H9 (cell line): Measurements from ENCODE around the gene ITSN1. TPM values are rescaled to one million over a fixed set of nuclear protein-coding genes. Genes with fewer than 3 reads are reported as not detected.

Experiments
- DNase-seq: peaks from one replicate; pipeline ENCODE4 v3.0.0-alpha.2; 2017
- H2AFZ ChIP-seq: one replicate; pipeline ENCODE4 v1.6.1; 2013; ENCODE audit warnings: mild to moderate bottlenecking, low read length, control low read depth, moderate library complexity
- H2AK5ac ChIP-seq: 2 replicates; pipeline ENCODE4 v1.6.1; 2013; ENCODE audit warnings: low read length, control low read depth, mixed read lengths; ENCODE audit not compliant: insufficient read length
- H2BK120ac ChIP-seq: one replicate; pipeline ENCODE4 v1.6.1; 2013; ENCODE audit warnings: low read depth, mild to moderate bottlenecking, low read length, control low read depth, inconsistent platforms; ENCODE audit not compliant: poor library complexity, severe bottlenecking
- H2BK12ac ChIP-seq: 2 replicates; pipeline ENCODE4 v1.6.1; 2013; ENCODE audit warnings: low read length, control low read depth, mixed read lengths, low read depth; ENCODE audit not compliant: insufficient read length
- H2BK15ac ChIP-seq: 2 replicates; pipeline ENCODE4 v1.6.1; 2013; ENCODE audit warnings: low read depth, low read length, control low read depth
- H2BK20ac ChIP-seq: one replicate; pipeline ENCODE4 v1.6.1; 2013; ENCODE audit warnings: low read depth, mild to moderate bottlenecking, low read length, control low read depth, inconsistent platforms; ENCODE audit not compliant: poor library complexity, severe bottlenecking
- H2BK5ac ChIP-seq: 2 replicates; pipeline ENCODE4 v1.6.1; 2013; ENCODE audit warnings: low read length, control low read depth, mixed read lengths; ENCODE audit not compliant: insufficient read length
- H3K14ac ChIP-seq: 2 replicates; pipeline ENCODE4 v1.6.1; 2013; ENCODE audit warnings: low read length, control low read depth; ENCODE audit not compliant: insufficient read depth
- H3K18ac ChIP-seq: 2 replicates; pipeline ENCODE4 v1.6.1; 2013; ENCODE audit warnings: low read depth, mild to moderate bottlenecking, mixed read lengths, low read length, control low read depth; ENCODE audit not compliant: insufficient read length
- H3K23ac ChIP-seq: 2 replicates; pipeline ENCODE4 v1.6.1; 2013; ENCODE audit warnings: low read length, control low read depth, mixed read lengths, low read depth; ENCODE audit not compliant: insufficient read length
- H3K23me2 ChIP-seq: 2 replicates; pipeline ENCODE4 v1.6.1; 2013; ENCODE audit warnings: low read depth, mild to moderate bottlenecking, mixed read lengths, low read length, control low read depth; ENCODE audit not compliant: insufficient read length, poor library complexity, severe bottlenecking
- H3K27ac ChIP-seq: 2 replicates; pipeline ENCODE4 v1.5.1; 2013; ENCODE audit warnings: low read length, control low read depth, mixed read lengths, low read depth; ENCODE audit not compliant: insufficient read length
- H3K27me3 ChIP-seq: 2 replicates; pipeline ENCODE4 v1.6.1; 2013; ENCODE audit warnings: low read length, control low read depth, inconsistent platforms; ENCODE audit not compliant: insufficient read depth
- H3K4ac ChIP-seq: 2 replicates; pipeline ENCODE4 v1.6.1; 2013; ENCODE audit warnings: low read depth, mild to moderate bottlenecking, control low read depth, inconsistent platforms, low read length, moderate library complexity
- H3K4me1 ChIP-seq: 2 replicates; pipeline ENCODE4 v1.6.1; 2013; ENCODE audit warnings: low read length, control low read depth, inconsistent platforms; ENCODE audit not compliant: insufficient read depth
- H3K4me2 ChIP-seq: 2 replicates; pipeline ENCODE4 v1.6.1; 2013; ENCODE audit warnings: low read length, control low read depth, mixed read lengths; ENCODE audit not compliant: insufficient read length, insufficient read depth
- H3K56ac ChIP-seq: 2 replicates; pipeline ENCODE4 v1.6.1; 2013; ENCODE audit warnings: low read depth, mild to moderate bottlenecking, mixed read lengths, low read length, control low read depth; ENCODE audit not compliant: insufficient read length
- H3K79me1 ChIP-seq: 2 replicates; pipeline ENCODE4 v1.6.1; 2013; ENCODE audit warnings: low read depth, mild to moderate bottlenecking, moderate library complexity, low read length, control low read depth, inconsistent platforms; ENCODE audit not compliant: insufficient read depth, poor library complexity, severe bottlenecking
- H3K79me2 ChIP-seq: 2 replicates; pipeline ENCODE4 v1.6.1; 2013; ENCODE audit warnings: low read length, control low read depth, inconsistent platforms; ENCODE audit not compliant: insufficient read depth
- H3K9ac ChIP-seq: 2 replicates; pipeline ENCODE4 v1.6.1; 2013; ENCODE audit warnings: low read length, control low read depth, mixed read lengths; ENCODE audit not compliant: insufficient read length; ENCODE audit errors: extremely low read depth
- H3K9me3 ChIP-seq: one replicate; pipeline ENCODE4 v1.6.1; 2013; ENCODE audit warnings: low read depth, low read length, inconsistent platforms; ENCODE audit not compliant: control insufficient read depth
- H3T11ph ChIP-seq: one replicate; pipeline ENCODE4 v1.6.1; 2013; ENCODE audit warnings: mild to moderate bottlenecking, low read length, control low read depth, inconsistent platforms
- H4K20me1 ChIP-seq: one replicate; pipeline ENCODE4 v1.6.1; 2013; ENCODE audit not compliant: control insufficient read depth, insufficient read length, insufficient read depth
- H4K5ac ChIP-seq: 2 replicates; pipeline ENCODE4 v1.6.1; 2013; ENCODE audit warnings: low read depth, mild to moderate bottlenecking, mixed read lengths, low read length, control low read depth; ENCODE audit not compliant: insufficient read length
- H4K8ac ChIP-seq: replicated peaks from 2 replicates; pipeline ENCODE4 v1.6.1; 2013; ENCODE audit warnings: low read length, control low read depth, mixed read lengths, low read depth; ENCODE audit not compliant: insufficient read length
- H4K91ac ChIP-seq: 2 replicates; pipeline ENCODE4 v1.6.1; 2013; ENCODE audit warnings: low read depth, mild to moderate bottlenecking, moderate library complexity, mixed read lengths, low read length, control low read depth; ENCODE audit not compliant: insufficient read length
- H3K27ac Mint-ChIP-seq, 3 experiments: 2 replicates in 2 of 3; 3 replicates in 1 of 3; pipeline ENCODE4 v1.8.0; 2020 to 2021; ENCODE audit warnings: mixed read lengths in 3 of 3, mild to moderate bottlenecking in 1 of 3, moderate library complexity in 1 of 3
- H3K27me3 Mint-ChIP-seq: 2 replicates; pipeline ENCODE4 v1.8.0; 2021; ENCODE audit warnings: low read depth, mild to moderate bottlenecking, moderate library complexity, mixed read lengths
- H3K36me3 Mint-ChIP-seq, 3 experiments: 2 replicates in 2 of 3; 3 replicates in 1 of 3; pipeline ENCODE4 v1.8.0; 2020 to 2021; ENCODE audit warnings: low read depth in 3 of 3, mixed read lengths in 3 of 3; ENCODE audit not compliant: insufficient read depth in 1 of 3
- H3K4me1 Mint-ChIP-seq, 2 experiments: 2 replicates each; pipeline ENCODE4 v1.8.0; 2020; ENCODE audit warnings: mixed read lengths in 2 of 2
- H3K4me3 Mint-ChIP-seq, 2 experiments: 2 replicates in 1 of 2; 3 replicates in 1 of 2; pipeline ENCODE4 v1.8.0; 2020 to 2021; ENCODE audit warnings: mild to moderate bottlenecking in 2 of 2, mixed read lengths in 2 of 2, moderate library complexity in 1 of 2
- H3K9me3 Mint-ChIP-seq, 2 experiments: 2 replicates in 1 of 2; 3 replicates in 1 of 2; pipeline ENCODE4 v1.8.0; 2020; ENCODE audit warnings: mild to moderate bottlenecking in 2 of 2, mixed read lengths in 2 of 2, moderate library complexity in 1 of 2
- WGBS: extraction: QIAGEN DNeasy Blood & Tissue Kit; methylation state at CpG from one replicate; pipeline ENCODE4 v1.1.7; 2013; ENCODE audit warnings: missing lambda C conversion rate, low lambda C conversion rate, mixed read lengths; ENCODE audit not compliant: insufficient read length; ENCODE audit errors: extremely low coverage; 5-methylcytosine and 5-hydroxymethylcytosine counted together
- total RNA-seq: library from RNA; stranded (reverse); gene quantifications from 2 replicates; pipeline ENCODE4 v1.2.1, GENCODE V29; 2021
- TF ChIP-seq, protein P1 (sequence below): fragments of 200-600 bp; sonication (generic); conservative IDR thresholded peaks from 3 replicates; pipeline ENCODE4 v1.8.0; 2021; ENCODE audit warnings: antibody characterized with exemption, mild to moderate bottlenecking

ITSN1 gene
- total RNA-seq, 1 experiment from 2014 or later = 94.2 TPM

GRCh38 chr21:33664135-33664534, 21.8 kb downstream of the ITSN1 start:
- Histone ChIP-seq H3K4me1 (no peaks in the 10 kb centered on the region), H3K23me2 (no peaks in the 10 kb centered on the region), H2BK12ac (no peak overlapping the region), H3K27ac (no peak overlapping the region), H3K4ac (no peak overlapping the region), H4K5ac (no peak overlapping the region), H3K18ac (no peak overlapping the region), H4K20me1 (peaks cover 3% of the 10 kb centered on the region), H3T11ph (no peak overlapping the region), H3K14ac (no peak overlapping the region), H4K8ac (no peak overlapping the region), H3K27me3 (no peaks in the 10 kb centered on the region), H2BK15ac (no peak overlapping the region), H3K9me3 (no peaks in the 10 kb centered on the region), H2AFZ (no peak overlapping the region), H3K23ac (no peak overlapping the region), H4K91ac (no peak overlapping the region), H2BK5ac (no peak overlapping the region), H3K4me2 (no peak overlapping the region), H3K56ac (no peak overlapping the region), H3K79me2 (peaks cover 40% of the 10 kb centered on the region; the same call in 1 of the 2 replicates), H2BK120ac (no peak overlapping the region), H3K9ac (no peak overlapping the region), H2BK20ac (no peak overlapping the region), H3K79me1 (peaks cover 13% of the 10 kb centered on the region), H2AK5ac (no peak overlapping the region)
- Mint-ChIP-seq H3K4me1 (peaks cover 33 to 42% of the 10 kb centered on the region in 2 experiments), H3K27me3 (no peaks in the 10 kb centered on the region), H3K27ac (0 out of 7 replicates have a peak overlapping the region, but pooled peaks of 1 of the 3 experiments have one; percentile 4), H3K4me3 (no peak overlapping the region), H3K9me3 (no peaks in the 10 kb centered on the region), H3K36me3 (peaks cover 2 to 11% (median 2%) of the 10 kb centered on the region in 3 experiments; a peak in 4 of 7 replicates)
- TF ChIP-seq, protein P1, sequence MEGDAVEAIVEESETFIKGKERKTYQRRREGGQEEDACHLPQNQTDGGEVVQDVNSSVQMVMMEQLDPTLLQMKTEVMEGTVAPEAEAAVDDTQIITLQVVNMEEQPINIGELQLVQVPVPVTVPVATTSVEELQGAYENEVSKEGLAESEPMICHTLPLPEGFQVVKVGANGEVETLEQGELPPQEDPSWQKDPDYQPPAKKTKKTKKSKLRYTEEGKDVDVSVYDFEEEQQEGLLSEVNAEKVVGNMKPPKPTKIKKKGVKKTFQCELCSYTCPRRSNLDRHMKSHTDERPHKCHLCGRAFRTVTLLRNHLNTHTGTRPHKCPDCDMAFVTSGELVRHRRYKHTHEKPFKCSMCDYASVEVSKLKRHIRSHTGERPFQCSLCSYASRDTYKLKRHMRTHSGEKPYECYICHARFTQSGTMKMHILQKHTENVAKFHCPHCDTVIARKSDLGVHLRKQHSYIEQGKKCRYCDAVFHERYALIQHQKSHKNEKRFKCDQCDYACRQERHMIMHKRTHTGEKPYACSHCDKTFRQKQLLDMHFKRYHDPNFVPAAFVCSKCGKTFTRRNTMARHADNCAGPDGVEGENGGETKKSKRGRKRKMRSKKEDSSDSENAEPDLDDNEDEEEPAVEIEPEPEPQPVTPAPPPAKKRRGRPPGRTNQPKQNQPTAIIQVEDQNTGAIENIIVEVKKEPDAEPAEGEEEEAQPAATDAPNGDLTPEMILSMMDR = no peak
- no CpG with 5 or more reads among the region's 3 CpGs for WGBS
- DNase-seq = no peak
